Measurements from ENCODE around the gene KCNIP4. TPM values are rescaled to one million over a fixed set of nuclear protein-coding genes. Genes with fewer than 3 reads are reported as not detected.

The KCNIP4 gene
- total RNA-seq, 4 donors from 2014 or later = not detected

DNA sequence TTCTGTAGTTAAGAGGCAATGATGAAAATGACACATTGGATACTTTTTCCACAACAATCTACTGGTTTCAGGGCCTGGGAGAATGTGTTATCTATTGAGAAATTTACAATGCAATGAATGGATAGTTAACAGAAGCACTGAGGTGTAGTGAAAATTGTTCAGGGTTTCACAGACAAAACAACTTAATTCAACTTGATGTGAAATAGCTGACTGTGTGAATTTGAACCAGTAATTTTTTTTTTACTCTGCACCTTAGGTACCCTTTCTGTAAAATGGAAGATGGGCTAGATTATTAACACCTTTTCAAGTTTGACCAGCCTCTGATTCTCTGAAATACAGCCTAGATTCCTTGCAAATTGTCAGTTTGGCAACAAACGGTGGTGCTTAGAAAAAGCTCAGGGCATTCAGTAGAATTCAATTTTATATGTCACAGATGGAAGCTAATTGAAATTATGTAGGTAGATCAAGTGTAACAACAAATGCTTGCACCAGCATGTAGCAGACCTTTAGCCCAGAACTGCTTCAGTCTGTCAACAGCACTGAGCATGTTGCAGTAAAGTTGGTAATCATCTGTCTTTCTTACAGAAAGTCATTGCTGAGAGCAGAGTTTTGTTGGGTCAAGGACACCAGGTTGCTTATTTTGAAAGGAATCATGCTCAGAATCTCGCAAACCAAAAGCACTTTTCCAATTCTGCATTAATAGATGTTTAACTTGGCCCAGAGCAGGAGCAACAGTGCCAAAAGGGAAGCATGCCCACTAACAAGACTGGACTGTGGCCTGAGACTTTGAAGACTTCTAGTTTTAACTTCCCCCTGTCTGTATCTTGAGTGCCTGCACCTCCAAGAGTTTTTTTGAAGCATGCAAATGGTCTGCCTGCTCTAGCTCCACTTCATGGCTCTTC is 721.7 kb downstream of the KCNIP4 start:
- TF ChIP-seq EP300 (IDR thresholded peaks at IDR 0.05) = no peak
- no peak for TF ChIP-seq POLR2A (IDR thresholded peaks at IDR 0.05)
- TF ChIP-seq, protein P1, sequence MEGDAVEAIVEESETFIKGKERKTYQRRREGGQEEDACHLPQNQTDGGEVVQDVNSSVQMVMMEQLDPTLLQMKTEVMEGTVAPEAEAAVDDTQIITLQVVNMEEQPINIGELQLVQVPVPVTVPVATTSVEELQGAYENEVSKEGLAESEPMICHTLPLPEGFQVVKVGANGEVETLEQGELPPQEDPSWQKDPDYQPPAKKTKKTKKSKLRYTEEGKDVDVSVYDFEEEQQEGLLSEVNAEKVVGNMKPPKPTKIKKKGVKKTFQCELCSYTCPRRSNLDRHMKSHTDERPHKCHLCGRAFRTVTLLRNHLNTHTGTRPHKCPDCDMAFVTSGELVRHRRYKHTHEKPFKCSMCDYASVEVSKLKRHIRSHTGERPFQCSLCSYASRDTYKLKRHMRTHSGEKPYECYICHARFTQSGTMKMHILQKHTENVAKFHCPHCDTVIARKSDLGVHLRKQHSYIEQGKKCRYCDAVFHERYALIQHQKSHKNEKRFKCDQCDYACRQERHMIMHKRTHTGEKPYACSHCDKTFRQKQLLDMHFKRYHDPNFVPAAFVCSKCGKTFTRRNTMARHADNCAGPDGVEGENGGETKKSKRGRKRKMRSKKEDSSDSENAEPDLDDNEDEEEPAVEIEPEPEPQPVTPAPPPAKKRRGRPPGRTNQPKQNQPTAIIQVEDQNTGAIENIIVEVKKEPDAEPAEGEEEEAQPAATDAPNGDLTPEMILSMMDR (IDR thresholded peaks at IDR 0.05) = no peak
- Histone ChIP-seq H3K27me3 (no peaks in the 10 kb centered on the region), H3K9me3 (no peaks in the 10 kb centered on the region), H3K4me3 (no peak overlapping the region), H3K36me3 (no peaks in the 10 kb centered on the region), H3K27ac (no peak overlapping the region), H3K4me1 (no peaks in the 10 kb centered on the region)
- no peak for DNase-seq (ENCODE audit: low spot score in 2 of 2)
- 40 to 45% methylated on average over 2 of the region's 2 CpGs for WGBS, 2 donors

DNA sequence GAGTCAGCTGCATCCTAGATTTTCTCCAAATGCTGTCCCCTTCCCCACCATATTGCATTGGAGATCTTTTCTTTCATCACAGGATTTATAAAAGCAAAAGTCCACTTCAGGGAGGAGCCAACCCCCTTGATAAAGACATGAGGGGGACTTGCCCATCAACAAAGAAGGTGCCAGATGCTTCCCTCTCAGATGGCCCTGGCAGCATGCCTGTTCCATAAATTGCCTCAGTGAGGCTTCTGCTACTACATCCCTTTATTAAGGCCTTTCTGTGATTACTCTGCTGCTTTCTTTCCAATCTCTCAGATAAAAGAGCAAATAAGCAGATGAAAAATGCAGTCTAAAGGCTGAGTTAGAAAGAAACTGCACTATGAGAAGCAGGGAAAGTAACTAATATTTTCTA is 736.7 kb downstream of the KCNIP4 start:
- no peaks in the 10 kb centered on the region for H3K27me3 ChIP-seq

GRCh38 chr4:21209860-21210259 is 738.7 kb downstream of the KCNIP4 start:
- no peaks in the 10 kb centered on the region for H3K36me3 ChIP-seq
- no peak overlapping the region for H3K27ac ChIP-seq
- 7 to 11% methylated on average over 2 of the region's 2 CpGs for WGBS, 2 donors
- DNase-seq (ENCODE audit: low spot score in 2 of 2) = no peak
- TF ChIP-seq POLR2A (IDR thresholded peaks at IDR 0.05) (no peak), EP300 (IDR thresholded peaks at IDR 0.05) (no peak)
- TF ChIP-seq, protein P1 (IDR thresholded peaks at IDR 0.05) = no peak
- no peaks in the 10 kb centered on the region for H3K9me3 ChIP-seq
- no peak overlapping the region for H3K4me3 ChIP-seq
- no peaks in the 10 kb centered on the region for H3K27me3 ChIP-seq
- no peaks in the 10 kb centered on the region for H3K4me1 ChIP-seq

More for the DNA sequence above, 736.7 kb downstream of the KCNIP4 start:
- Histone ChIP-seq H3K4me1 (no peaks in the 10 kb centered on the region), H3K27ac (no peak overlapping the region), H3K9me3 (no peaks in the 10 kb centered on the region), H3K4me3 (no peak overlapping the region), H3K36me3 (no peaks in the 10 kb centered on the region)
- TF ChIP-seq, protein P1 (IDR thresholded peaks at IDR 0.05) = no peak
- no peak for TF ChIP-seq POLR2A (IDR thresholded peaks at IDR 0.05)
- DNase-seq (ENCODE audit: low spot score in 2 of 2) = no peak

DNA sequence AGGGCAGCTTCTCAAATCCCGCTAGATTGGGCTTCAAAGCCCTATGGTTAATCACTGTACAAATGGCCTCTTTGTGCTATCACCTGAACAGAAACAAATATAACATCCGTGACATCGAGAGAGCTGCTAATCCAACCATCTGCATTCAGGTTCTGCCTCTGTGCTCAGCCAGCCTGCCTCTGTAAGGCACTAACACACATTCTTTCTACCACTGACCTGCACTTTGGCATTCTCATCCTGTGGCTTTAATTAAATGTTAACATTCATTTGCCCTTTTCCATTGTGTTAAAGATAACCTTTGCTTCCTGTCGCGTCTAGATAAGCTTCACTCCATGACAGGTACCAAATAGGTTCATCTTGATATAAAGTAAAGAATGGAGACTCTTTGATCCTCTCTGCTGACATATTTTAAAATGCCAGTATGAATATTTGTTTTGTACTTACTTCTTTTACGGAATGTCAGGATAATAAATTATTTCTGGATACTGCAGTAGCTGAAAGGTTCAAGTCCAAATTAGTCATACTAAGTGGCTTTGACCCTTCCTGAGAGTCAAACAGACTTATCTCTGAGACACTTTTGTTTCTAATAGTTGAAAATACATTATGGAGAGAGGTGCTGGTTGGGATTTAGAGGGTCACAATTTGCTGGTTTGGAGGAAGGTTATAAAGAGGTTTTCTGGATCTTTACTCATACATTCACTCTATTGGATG is 742.6 kb downstream of the KCNIP4 start:
- no peak for DNase-seq (ENCODE audit: low spot score in 2 of 2)
- Histone ChIP-seq H3K4me3 (no peak overlapping the region), H3K4me1 (no peaks in the 10 kb centered on the region), H3K36me3 (no peaks in the 10 kb centered on the region), H3K9me3 (peaks cover 0 to 4% (median 0%) of the 10 kb centered on the region in 4 donors), H3K27ac (no peak overlapping the region), H3K27me3 (no peaks in the 10 kb centered on the region)
- TF ChIP-seq POLR2A (IDR thresholded peaks at IDR 0.05) (no peak), EP300 (IDR thresholded peaks at IDR 0.05) (no peak)
- TF ChIP-seq, protein P1 (IDR thresholded peaks at IDR 0.05) = no peak
- 30 to 38% methylated on average over 6 of the region's 6 CpGs for WGBS, 2 donors

GRCh38 chr4:21203416-21203815 is 745.2 kb downstream of the KCNIP4 start:
- H3K36me3 ChIP-seq = no peaks in the 10 kb centered on the region
- H3K9me3 ChIP-seq = peaks cover 0 to 4% (median 0%) of the 10 kb centered on the region in 4 donors
- 73 to 94% methylated on average over 1 of the region's 1 CpG for WGBS, 2 donors
- no peaks in the 10 kb centered on the region for H3K4me1 ChIP-seq
- no peak overlapping the region for H3K27ac ChIP-seq
- no peak for DNase-seq (ENCODE audit: low spot score in 2 of 2)
- no peaks in the 10 kb centered on the region for H3K27me3 ChIP-seq
- H3K4me3 ChIP-seq = no peak overlapping the region
- TF ChIP-seq EP300 (IDR thresholded peaks at IDR 0.05) = no peak
- TF ChIP-seq, protein P1 (IDR thresholded peaks at IDR 0.05) = no peak

Measured in tibial nerve (tissue), 4 donors.